H1 (cell line): ENCODE results near the gene CMIP. TPM values are rescaled to one million over a fixed set of nuclear protein-coding genes. Genes with fewer than 3 reads are reported as not detected.

ENCODE experiments used
- CTCF ChIA-PET: fragments of 300-600 bp; sonication (Branson Sonifier 250); formaldehyde crosslinking; loops from one replicate; lab custom pipeline; 2021; ENCODE audit not compliant: partially characterized antibody; lab: Charles Lee
- POLR2A ChIA-PET: fragments of 300-600 bp; sonication (Branson Sonifier 250); formaldehyde crosslinking; loops from one replicate; lab custom pipeline; 2021; ENCODE audit warnings: inconsistent platforms; ENCODE audit not compliant: partially characterized antibody; lab: Charles Lee
- DNase-seq, 2 experiments: peaks; one replicate each; pipeline versions ENCODE4 v3.0.0 to v3.0.0-alpha.2; 2010 to 2022; ENCODE audit warnings: low spot score in 2 of 2, low read depth in 1 of 2, mixed read lengths in 1 of 2
- FAIRE-seq: peaks from 2 replicates; lab custom pipeline; 2011; peaks lifted over from hg19 to GRCh38; lab: Jason Lieb, UNC
- H2AFZ ChIP-seq: 2 replicates; pipeline ENCODE4 v1.8.1; 2012; ENCODE audit warnings: low read length, inconsistent platforms
- H2AK5ac ChIP-seq: 2 replicates; pipeline ENCODE4 v1.6.1; 2013; ENCODE audit warnings: low read depth, low read length
- H2BK120ac ChIP-seq: replicated peaks from 2 replicates; pipeline ENCODE3; 2013; ENCODE audit warnings: low read depth, low read length, inconsistent platforms
- H2BK12ac ChIP-seq: 2 replicates; pipeline ENCODE4 v1.6.1; 2013; ENCODE audit warnings: low read depth, low read length
- H2BK15ac ChIP-seq: 2 replicates; pipeline ENCODE4 v1.6.1; 2013; ENCODE audit warnings: low read length
- H2BK20ac ChIP-seq: 2 replicates; pipeline ENCODE4 v1.6.1; 2013; ENCODE audit warnings: low read length
- H2BK5ac ChIP-seq: 2 replicates; pipeline ENCODE4 v1.6.1; 2013; ENCODE audit warnings: low read depth, low read length
- H3K14ac ChIP-seq: 2 replicates; pipeline ENCODE4 v1.6.1; 2013; ENCODE audit warnings: inconsistent platforms; ENCODE audit not compliant: insufficient read length
- H3K18ac ChIP-seq: 2 replicates; pipeline ENCODE4 v1.6.1; 2013; ENCODE audit warnings: low read length; ENCODE audit errors: extremely low read depth
- H3K23ac ChIP-seq: 2 replicates; pipeline ENCODE4 v1.6.1; 2013; ENCODE audit warnings: inconsistent platforms; ENCODE audit not compliant: insufficient read length
- H3K23me2 ChIP-seq: 2 replicates; pipeline ENCODE4 v1.6.1; 2013; ENCODE audit warnings: low read depth, low read length
- H3K27ac ChIP-seq: 2 replicates; pipeline ENCODE4 v1.6.1; 2011; ENCODE audit warnings: low read depth, low read length, inconsistent platforms
- H3K27me3 ChIP-seq, 4 experiments: replicated peaks in 1 of 4; 1 replicate in 1 of 4; 2 replicates in 3 of 4; pipeline versions ENCODE4 v1.6.1 to v1.8.1; 2011 to 2013; ENCODE audit warnings: low read length in 3 of 4, mild to moderate bottlenecking in 3 of 4, inconsistent platforms in 2 of 4, mixed read lengths in 2 of 4, moderate library complexity in 1 of 4; ENCODE audit not compliant: control insufficient read depth in 3 of 4, insufficient read depth in 3 of 4; ENCODE audit errors: extremely low read depth in 1 of 4
- H3K36me3 ChIP-seq, 4 experiments: 2 replicates each; pipeline versions ENCODE4 v1.6.1 to v1.8.1; 2011 to 2013; ENCODE audit warnings: mild to moderate bottlenecking in 4 of 4, low read length in 3 of 4, moderate library complexity in 2 of 4, control low read depth in 1 of 4, inconsistent platforms in 1 of 4; ENCODE audit not compliant: insufficient read depth in 4 of 4, control insufficient read depth in 2 of 4
- H3K4ac ChIP-seq: replicated peaks from 2 replicates; pipeline ENCODE3; 2013; ENCODE audit warnings: low read length, low read depth, mixed read lengths, inconsistent platforms; ENCODE audit not compliant: insufficient read length
- H3K4me1 ChIP-seq, 4 experiments: replicated peaks in 1 of 4; 1 replicate in 1 of 4; 2 replicates in 3 of 4; pipeline versions ENCODE4 v1.6.1 to v1.8.1; 2011 to 2013; ENCODE audit warnings: low read length in 3 of 4, inconsistent platforms in 2 of 4, mixed read lengths in 1 of 4; ENCODE audit not compliant: insufficient read depth in 4 of 4, control insufficient read depth in 3 of 4
- H3K4me2 ChIP-seq, 2 experiments: 2 replicates each; pipeline versions ENCODE4 v1.6.1 to v1.8.1; 2011 to 2013; ENCODE audit warnings: low read depth in 2 of 2, low read length in 2 of 2, control low read depth in 1 of 2, inconsistent platforms in 1 of 2, mild to moderate bottlenecking in 1 of 2; ENCODE audit not compliant: insufficient read depth in 1 of 2
- H3K4me3 ChIP-seq, 4 experiments: fragments of 200-600, 300-600 bp in 1 of 4; sonication (generic), shearing (Covaris generic), sonication (Bioruptor Twin) in 1 of 4; 2 replicates each; pipeline versions ENCODE4 v1.5.1 to v1.8.1; 2011 to 2016; ENCODE audit warnings: low read length in 4 of 4, low read depth in 3 of 4, control low read depth in 2 of 4, inconsistent platforms in 2 of 4, mild to moderate bottlenecking in 2 of 4, mixed read lengths in 1 of 4, moderate library complexity in 1 of 4; ENCODE audit not compliant: insufficient read depth in 2 of 4; ENCODE audit errors: extremely low read depth in 1 of 4
- H3K56ac ChIP-seq: replicated peaks from 2 replicates; pipeline ENCODE3; 2013; ENCODE audit warnings: low read depth, mild to moderate bottlenecking, mixed read lengths, low read length, inconsistent platforms; ENCODE audit not compliant: insufficient read length
- H3K79me1 ChIP-seq: 2 replicates; pipeline ENCODE4 v1.6.1; 2013; ENCODE audit warnings: low read depth, low read length, control low read depth
- H3K79me2 ChIP-seq, 2 experiments: 2 replicates each; pipeline versions ENCODE4 v1.6.1 to v1.8.1; 2012 to 2013; ENCODE audit warnings: low read length in 2 of 2, mild to moderate bottlenecking in 2 of 2, inconsistent platforms in 1 of 2; ENCODE audit not compliant: insufficient read depth in 2 of 2, control insufficient read depth in 1 of 2
- H3K9ac ChIP-seq, 4 experiments: replicated peaks in 1 of 4; 1 replicate in 1 of 4; 2 replicates in 3 of 4; pipeline versions ENCODE4 v1.6.1 to v1.8.1; 2011 to 2013; ENCODE audit warnings: low read depth in 3 of 4, low read length in 3 of 4, control low read depth in 2 of 4, mild to moderate bottlenecking in 2 of 4, moderate library complexity in 2 of 4, inconsistent platforms in 1 of 4; ENCODE audit errors: extremely low read depth in 1 of 4
- H3K9me3 ChIP-seq, 2 experiments: 2 replicates each; pipeline versions ENCODE4 v1.6.1 to v1.8.1; 2012 to 2013; ENCODE audit warnings: mild to moderate bottlenecking in 2 of 2, moderate library complexity in 2 of 2, control low read depth in 1 of 2, inconsistent platforms in 1 of 2, low read depth in 1 of 2, low read length in 1 of 2, mixed read lengths in 1 of 2; ENCODE audit not compliant: insufficient read depth in 2 of 2
- H4K20me1 ChIP-seq, 2 experiments: replicated peaks in 1 of 2; 2 replicates each; pipeline versions ENCODE3 to v1.8.1; 2011 to 2013; ENCODE audit warnings: inconsistent platforms in 2 of 2, low read length in 2 of 2, mild to moderate bottlenecking in 1 of 2; ENCODE audit not compliant: insufficient read depth in 2 of 2, control insufficient read depth in 1 of 2
- H4K5ac ChIP-seq: 2 replicates; pipeline ENCODE4 v1.6.1; 2013; ENCODE audit warnings: low read length, low read depth, mixed read lengths, inconsistent platforms; ENCODE audit not compliant: insufficient read length
- H4K8ac ChIP-seq: 2 replicates; pipeline ENCODE4 v1.8.0; 2013; ENCODE audit warnings: mild to moderate bottlenecking, moderate library complexity, low read length, inconsistent platforms; ENCODE audit not compliant: insufficient read depth; ENCODE audit errors: extremely low read depth
- H4K91ac ChIP-seq: replicated peaks from 2 replicates; pipeline ENCODE3; 2013; ENCODE audit warnings: low read length, mixed read lengths, inconsistent platforms; ENCODE audit not compliant: insufficient read length
- CREB1 ChIP-seq: IDR thresholded peaks from 2 replicates; pipeline ENCODE4 v1.6.1; 2012; ENCODE audit warnings: inconsistent platforms
- HDAC6 ChIP-seq: IDR thresholded peaks from one replicate; pipeline ENCODE4 v1.7.1; 2012; ENCODE audit warnings: low read depth, mild to moderate bottlenecking, inconsistent platforms, low read length, moderate library complexity
- JUND ChIP-seq: IDR thresholded peaks from 2 replicates; pipeline ENCODE4 v1.6.1; 2011; ENCODE audit warnings: mild to moderate bottlenecking, improper control_type of control experiment, low read length
- WGBS, 2 experiments: shearing (Covaris generic) in 1 of 2; methylation state at CpG; one replicate each; pipeline versions ENCODE4 v1.1.6 to v1.1.7; 2013 to 2015; ENCODE audit warnings: low lambda C conversion rate in 2 of 2, mixed read lengths in 2 of 2, inconsistent platforms in 1 of 2, low coverage in 1 of 2, missing lambda C conversion rate in 1 of 2; ENCODE audit not compliant: insufficient replicate concordance in 2 of 2, insufficient coverage in 1 of 2, insufficient read length in 1 of 2; ENCODE audit errors: extremely low coverage in 1 of 2, missing lambda C conversion rate in 1 of 2; 5-methylcytosine and 5-hydroxymethylcytosine counted together
- polyA plus RNA-seq, 7 experiments: library from polyadenylated mRNA; depleted of rRNA in 3 of 7; stranded (reverse) in 5 of 7; unstranded in 2 of 7; fragments of >200 nt in 5 of 7; fragments of 200-250 nt in 2 of 7; gene quantifications; 1 replicate in 5 of 7; 2 replicates in 1 of 7; 4 replicates in 1 of 7; pipeline versions ENCODE4 v1.2.1 to v1.2.3, GENCODE V29; 2011 to 2013; ENCODE audit warnings: missing spikeins in 2 of 7, mixed read lengths in 2 of 7
- total RNA-seq: library from RNA; stranded (reverse); fragmentation: NEBNext Ultra II Directional; extraction: Animal tissue kit (Norgen Biotek cat#: 25700); gene quantifications from 2 replicates; pipeline ENCODE4 v1.2.1, GENCODE V29; 2021

The CMIP gene
- total and polyA plus RNA-seq, 2 of the 8 experiments (the other 6 are each of a cell fraction or from before 2014, with no cell fraction given), result 7.9 to 53.2 TPM

DNA sequence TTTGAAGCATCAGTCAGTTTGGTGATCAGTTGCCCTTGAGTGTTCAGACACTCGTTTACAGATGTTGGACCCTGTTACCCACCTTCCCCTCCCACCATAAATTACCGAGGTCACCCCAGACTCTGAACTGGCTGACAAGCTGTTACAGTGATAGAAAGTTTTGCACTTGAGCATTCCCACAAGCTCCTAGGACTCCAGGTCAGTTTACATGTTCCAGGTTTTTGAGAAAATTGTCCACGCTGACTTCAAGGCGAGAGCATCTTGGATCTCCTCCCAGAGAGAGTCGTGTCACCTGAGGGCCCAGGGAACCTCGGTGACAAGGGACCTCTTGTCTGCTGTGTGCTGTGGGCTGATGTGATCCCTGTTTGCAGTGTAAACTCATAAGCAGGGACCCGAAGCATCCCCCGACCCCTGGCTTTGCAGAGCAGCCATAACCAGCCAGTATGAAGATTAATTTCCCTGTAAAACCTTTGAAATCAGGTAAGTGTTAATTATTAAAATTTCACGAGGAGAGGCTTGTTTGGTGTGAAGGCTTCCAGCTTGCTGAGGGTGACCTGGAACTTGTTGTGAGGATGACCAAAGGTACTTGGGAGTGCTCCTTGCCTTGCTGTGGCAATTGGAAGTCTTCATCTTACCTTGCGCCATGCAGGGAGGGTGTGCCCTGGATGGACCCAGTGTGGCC is 91.2 kb downstream of the CMIP start:
- H3K36me3 ChIP-seq, result no peaks in the 10 kb centered on the region
- no peak overlapping the region for H4K5ac ChIP-seq
- H3K4me2 ChIP-seq, result no peak overlapping the region
- H3K27me3 ChIP-seq, result no peaks in the 10 kb centered on the region; a peak in 2 of 7 replicates
- H3K23me2 ChIP-seq, result no peaks in the 10 kb centered on the region
- H3K4ac ChIP-seq, result no peak overlapping the region
- no peak overlapping the region for H3K4me3 ChIP-seq
- CTCF ChIA-PET, result interaction anchor here (0.7 to 1.7 kb wide), 4 partner anchors 10 to 350 kb away, joined by 3 to 4 read pairs (median 4); no protein-coding TSS in a partner anchor
- no peak overlapping the region for H3K9ac ChIP-seq
- peaks cover 33% of the 10 kb centered on the region for H3K79me1 ChIP-seq
- H4K8ac ChIP-seq, result no peak overlapping the region
- peaks cover 3 to 84% of the 10 kb centered on the region in 2 experiments; a peak in 3 of 4 replicates for H3K79me2 ChIP-seq
- no peak overlapping the region for H3K56ac ChIP-seq
- H2BK12ac ChIP-seq, result no peak overlapping the region
- no peak for DNase-seq
- FAIRE-seq, result no peak
- H2BK20ac ChIP-seq, result no peak overlapping the region
- H2AK5ac ChIP-seq, result no peak overlapping the region
- H4K91ac ChIP-seq, result no peak overlapping the region
- H2BK15ac ChIP-seq, result no peak overlapping the region
- H3K14ac ChIP-seq, result no peak overlapping the region
- H3K23ac ChIP-seq, result no peak overlapping the region
- no peak overlapping the region for H2BK120ac ChIP-seq
- peaks cover 11 to 13% of the 10 kb centered on the region in 2 experiments for H4K20me1 ChIP-seq
- H2AFZ ChIP-seq, result no peak overlapping the region
- H3K18ac ChIP-seq, result no peak overlapping the region
- WGBS, 2 experiments, result 92% methylated on average over 10 of the region's 10 CpGs; no CpG with 5 or more reads in 1 of the 2 experiments
- no peak overlapping the region for H2BK5ac ChIP-seq
- H3K27ac ChIP-seq, result no peak overlapping the region
- no peaks in the 10 kb centered on the region for H3K9me3 ChIP-seq
- peaks cover 0 to 11% (median 7%) of the 10 kb centered on the region in 4 experiments; a peak in 4 of 7 replicates for H3K4me1 ChIP-seq
- POLR2A ChIA-PET, result interaction anchor here (1.1 kb wide), 1 partner anchor 9 kb away, joined by 3 read pairs; no protein-coding TSS in a partner anchor
- TF ChIP-seq HDAC6, result no peak
- TF ChIP-seq JUND, result no peak
- TF ChIP-seq CREB1, result no peak
